HG03432 (cell line): ENCODE results near the gene GUCY1A1.
A peak's percentile ranks its signal among the peaks of the same experiment; 100 is the strongest.
"Not testable (repeated sequence)": the region's sequence is repeated elsewhere in the genome, so short reads cannot be mapped to it uniquely, and the experiment has no call there.

Source experiments
- ATAC-seq: cut with Tn5 transposase; IDR thresholded peaks from one replicate; pipeline ENCODE4 v1.9.1; 2021; ENCODE audit warnings: mild to moderate bottlenecking, moderate library complexity; ENCODE audit not compliant: unreplicated experiment

The GUCY1A1 gene

DNA sequence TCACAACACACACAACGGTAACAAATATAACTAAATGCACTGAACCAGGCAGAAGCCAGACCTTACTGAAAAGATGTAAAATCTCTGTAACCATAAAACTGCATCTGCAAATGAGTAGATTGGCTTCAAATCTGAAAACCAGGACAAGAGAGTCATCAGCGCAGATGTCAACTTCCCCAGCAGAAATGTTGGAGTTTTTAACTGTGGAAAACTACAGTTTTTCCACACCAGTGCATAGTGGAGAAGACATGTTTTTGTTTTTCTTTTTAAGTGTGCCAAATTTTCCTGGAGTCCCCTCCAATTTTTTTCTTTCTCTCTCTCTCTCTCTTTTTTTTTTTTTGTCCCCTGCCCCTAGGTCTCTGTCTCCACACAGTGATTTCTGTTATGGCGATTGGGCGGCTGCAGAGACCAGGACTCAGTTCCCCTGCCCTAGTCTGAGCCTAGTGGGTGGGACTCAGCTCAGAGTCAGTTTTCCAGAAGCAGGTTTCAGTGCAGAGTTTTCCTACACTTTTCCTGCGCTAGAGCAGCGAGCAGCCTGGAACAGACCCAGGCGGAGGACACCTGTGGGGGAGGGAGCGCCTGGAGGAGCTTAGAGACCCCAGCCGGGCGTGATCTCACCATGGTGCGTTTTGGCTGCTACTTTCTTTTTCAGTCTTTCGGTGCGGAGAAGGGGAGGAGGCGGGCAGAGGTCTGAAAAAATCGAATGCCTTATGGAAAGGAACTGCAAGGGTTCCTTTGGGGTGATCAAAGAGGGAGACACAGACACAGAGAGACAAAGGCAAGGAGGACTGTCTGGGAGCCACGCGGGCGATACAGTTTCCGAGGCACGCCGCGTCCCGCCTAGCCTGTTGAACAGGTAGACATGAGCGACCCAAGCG lies at the start of gene GUCY1A1:
Gene GUCY1A1, plus strand, starts transcription at position 505 of the 878 bp plus-strand sequence. CDS start 30,020 bp downstream, outside the sequence.
- peak; percentile 33 for ATAC-seq

DNA sequence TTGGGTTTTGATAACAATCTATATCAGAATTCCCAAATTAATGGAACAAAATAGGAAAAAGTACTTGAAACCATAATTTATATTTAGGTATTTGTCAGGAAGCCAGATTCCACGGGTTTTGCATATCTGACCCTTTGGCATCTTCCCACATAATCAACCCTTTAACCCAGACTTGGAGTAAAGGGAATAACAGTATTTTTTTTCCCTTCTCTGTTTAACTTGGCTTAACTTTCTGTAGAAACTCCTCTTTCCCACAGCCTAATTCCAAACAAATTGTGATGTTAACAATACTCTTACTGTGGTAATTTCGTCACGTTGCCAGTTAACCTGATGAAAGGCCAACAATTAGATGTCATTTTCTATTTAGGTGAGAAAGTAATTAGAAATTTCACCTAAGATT lies 49.4 kb upstream of the GUCY1A1 start:
- ATAC-seq, result no peak

- ATAC-seq, result no peak
These were observed 48.3 kb upstream of the GUCY1A1 start for GRCh38 chr4:155618183-155618838.

- no peak for ATAC-seq
These were observed 46.0 kb upstream of the GUCY1A1 start for GRCh38 chr4:155620637-155621036.

- peak; percentile 93 for ATAC-seq
These were observed 42.2 kb upstream of the GUCY1A1 start for GRCh38 chr4:155624478-155624877.

- ATAC-seq, result no peak
These were observed 40.1 kb upstream of the GUCY1A1 start for GRCh38 chr4:155626561-155626960.

DNA sequence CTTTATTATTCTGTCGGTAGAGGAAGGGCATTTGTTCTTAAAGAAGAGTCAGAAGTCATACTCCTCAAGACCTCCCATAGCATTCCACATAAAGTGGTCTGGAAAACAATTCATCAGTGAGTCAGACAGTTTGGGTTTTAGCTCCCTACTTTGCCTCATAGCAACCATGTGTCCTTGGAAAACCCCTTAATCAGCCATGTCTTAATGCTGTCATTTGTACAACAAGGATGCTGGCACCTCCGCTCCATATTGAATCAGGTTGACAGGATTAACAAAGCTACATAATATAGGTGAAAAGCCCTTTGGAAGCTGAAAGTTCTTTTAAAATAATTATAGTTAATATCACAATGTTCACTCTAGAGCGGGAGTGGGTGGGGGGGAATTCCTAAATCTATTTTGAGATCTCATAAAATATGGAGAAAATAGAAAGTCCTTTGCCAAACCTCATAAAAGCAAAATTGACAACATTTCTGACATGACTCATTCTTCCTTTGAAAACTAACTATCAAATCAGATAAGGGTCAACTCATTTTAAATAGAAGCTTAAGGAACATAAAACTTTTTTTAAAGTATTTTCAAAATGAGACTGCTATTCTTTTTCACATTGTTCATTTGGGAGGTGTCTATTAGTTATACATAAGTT lies 37.3 kb upstream of the GUCY1A1 start:
- ATAC-seq, result no peak

GRCh38 chr4:155629956-155630355 lies 36.7 kb upstream of the GUCY1A1 start:
- ATAC-seq, result no peak

DNA sequence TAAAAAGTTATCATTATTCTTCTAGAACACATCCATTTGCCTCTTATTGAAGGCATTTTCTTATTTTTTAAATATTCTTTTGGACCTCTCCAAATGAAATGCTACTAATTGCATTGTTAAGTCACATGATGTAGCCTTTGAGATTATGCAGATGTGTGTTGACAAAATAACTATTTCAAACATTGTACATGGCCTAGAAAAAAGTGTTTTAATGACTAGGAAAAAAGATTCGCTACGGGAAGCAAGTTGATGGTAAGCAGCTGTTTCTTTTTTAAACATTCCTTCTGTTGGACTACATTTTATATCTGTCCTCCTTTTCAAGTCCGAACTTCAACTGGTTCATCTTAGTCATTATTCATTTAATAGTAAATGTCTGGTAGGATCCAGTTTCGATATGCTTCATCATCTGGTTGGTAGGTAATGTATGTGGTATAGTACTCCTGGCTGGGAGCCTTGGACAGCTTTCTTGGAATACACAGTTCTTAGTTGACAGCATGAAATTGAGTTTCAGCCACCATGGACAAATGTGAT lies 34.3 kb upstream of the GUCY1A1 start:
- no peak for ATAC-seq

DNA sequence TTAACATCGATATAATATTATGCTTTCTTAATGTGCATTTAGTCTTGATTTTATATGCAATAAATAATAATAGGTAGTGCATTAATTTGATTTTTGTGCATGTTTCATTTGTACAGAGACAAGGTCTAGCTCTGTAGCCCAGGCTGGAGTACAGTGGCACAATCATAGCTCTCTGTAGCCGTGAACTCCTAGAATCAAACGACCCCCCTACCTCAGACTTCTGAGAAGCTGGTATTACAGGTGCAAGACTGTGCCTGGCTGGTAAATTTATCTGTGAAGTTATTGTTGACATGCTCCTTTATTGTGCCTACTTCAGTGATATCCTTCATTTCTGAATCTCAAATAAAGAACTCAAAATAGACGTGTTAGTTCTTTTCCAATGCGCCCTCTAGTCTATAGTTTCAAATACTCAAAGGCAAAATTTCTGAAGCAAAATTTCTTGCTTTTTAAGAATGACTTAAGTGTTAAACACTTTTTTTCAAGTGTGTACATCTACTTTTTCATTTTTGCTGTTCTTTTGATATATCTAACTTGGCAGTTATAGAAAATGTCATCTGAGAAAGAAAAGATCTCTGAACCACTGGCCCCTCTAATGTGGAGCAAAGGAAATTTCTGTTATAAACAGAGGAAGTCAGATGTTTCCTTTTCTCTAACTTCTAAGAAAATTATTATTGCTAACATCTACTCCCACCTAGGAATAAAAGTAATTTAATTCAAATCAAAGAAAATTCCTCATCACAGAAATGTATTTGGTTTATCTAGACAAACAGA lies 28.3 kb upstream of the GUCY1A1 start:
- no peak for ATAC-seq

DNA sequence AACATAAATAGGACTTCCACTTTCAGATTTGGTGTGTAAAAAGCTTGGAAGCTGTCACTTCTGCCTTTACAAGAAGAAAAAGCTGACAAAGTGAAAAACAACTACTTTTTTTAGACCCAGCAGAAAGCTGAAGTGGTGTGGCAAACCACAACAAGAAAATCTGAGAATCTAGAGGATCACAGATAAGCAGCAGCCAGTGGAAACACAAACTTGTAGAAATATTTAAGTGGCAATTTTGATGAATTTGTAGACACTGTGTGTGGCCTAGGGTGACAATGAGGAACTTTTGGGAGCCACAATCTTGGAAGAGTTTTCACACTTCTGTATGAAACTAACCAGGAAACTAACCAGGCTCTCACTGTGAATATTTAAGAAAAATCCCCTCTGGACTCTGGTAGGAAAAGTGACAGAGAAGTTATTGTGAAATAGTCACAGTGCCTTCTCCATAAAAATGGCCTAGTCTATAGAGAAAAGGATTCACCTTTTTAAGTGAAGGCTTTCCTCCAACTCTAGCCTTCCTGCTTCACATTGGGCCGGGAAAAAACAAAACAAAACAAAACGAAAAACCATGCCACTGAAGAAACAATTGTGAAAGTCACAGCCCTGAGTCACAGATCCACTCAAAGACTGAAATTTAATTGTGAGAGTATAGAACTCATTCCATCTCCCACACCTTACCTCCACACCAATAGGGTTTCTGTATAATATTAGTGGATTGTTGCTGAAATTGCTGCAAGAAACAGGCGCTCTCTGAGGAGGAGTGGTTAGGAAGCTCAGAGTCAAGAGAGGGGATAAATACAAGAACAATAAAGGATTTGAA lies 26.7 kb upstream of the GUCY1A1 start:
- peak; percentile 88 for ATAC-seq

- ATAC-seq, result no peak
These were observed 25.9 kb upstream of the GUCY1A1 start for GRCh38 chr4:155640751-155641150.

DNA sequence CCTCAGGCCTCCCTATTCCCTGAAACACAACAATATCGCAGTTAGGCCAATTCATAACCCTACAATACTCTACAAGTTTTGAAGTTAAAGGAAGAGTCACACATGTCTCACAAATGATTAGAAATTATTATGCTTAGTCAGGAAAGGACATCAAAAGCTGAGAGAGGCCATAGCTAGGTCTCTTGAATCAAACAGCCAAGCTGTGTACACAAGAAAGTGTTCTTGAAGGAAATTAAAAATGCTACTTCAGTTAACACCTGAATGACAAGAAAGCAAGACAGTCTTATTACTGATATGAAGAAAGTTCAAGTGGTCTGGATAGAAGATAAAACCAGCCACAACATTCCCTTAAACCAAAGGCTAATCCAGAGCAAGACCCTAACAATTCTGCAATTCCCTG lies 23.6 kb upstream of the GUCY1A1 start:
- no peak for ATAC-seq

GRCh38 chr4:155646001-155646400 lies 20.6 kb upstream of the GUCY1A1 start:
- ATAC-seq, result no peak

- ATAC-seq, result not testable (repeated sequence)
These were observed 15.9 kb upstream of the GUCY1A1 start for GRCh38 chr4:155650785-155651184.

- no peak for ATAC-seq
These were observed 13.6 kb upstream of the GUCY1A1 start for GRCh38 chr4:155653052-155653451.

- ATAC-seq, result no peak
These were observed 10.6 kb upstream of the GUCY1A1 start for GRCh38 chr4:155656025-155656424.

DNA sequence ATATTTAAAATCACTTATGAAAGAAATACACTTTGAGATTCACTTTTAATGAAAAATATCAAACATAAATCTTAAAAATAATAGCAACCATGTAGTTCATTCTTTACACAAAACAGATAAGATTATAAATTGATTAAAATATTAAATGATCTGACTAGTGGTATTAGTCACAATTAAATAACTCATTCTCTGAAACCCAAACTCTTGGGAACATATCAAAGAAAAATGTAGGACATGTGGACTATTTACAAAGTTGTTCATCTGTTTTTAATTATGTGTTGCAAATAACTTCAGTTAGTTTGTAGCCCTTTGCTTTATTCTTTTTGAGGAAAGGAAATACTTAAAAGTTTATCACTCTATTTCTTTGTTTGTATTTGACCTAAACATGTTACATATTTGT lies 9.5 kb upstream of the GUCY1A1 start:
- no peak for ATAC-seq

DNA sequence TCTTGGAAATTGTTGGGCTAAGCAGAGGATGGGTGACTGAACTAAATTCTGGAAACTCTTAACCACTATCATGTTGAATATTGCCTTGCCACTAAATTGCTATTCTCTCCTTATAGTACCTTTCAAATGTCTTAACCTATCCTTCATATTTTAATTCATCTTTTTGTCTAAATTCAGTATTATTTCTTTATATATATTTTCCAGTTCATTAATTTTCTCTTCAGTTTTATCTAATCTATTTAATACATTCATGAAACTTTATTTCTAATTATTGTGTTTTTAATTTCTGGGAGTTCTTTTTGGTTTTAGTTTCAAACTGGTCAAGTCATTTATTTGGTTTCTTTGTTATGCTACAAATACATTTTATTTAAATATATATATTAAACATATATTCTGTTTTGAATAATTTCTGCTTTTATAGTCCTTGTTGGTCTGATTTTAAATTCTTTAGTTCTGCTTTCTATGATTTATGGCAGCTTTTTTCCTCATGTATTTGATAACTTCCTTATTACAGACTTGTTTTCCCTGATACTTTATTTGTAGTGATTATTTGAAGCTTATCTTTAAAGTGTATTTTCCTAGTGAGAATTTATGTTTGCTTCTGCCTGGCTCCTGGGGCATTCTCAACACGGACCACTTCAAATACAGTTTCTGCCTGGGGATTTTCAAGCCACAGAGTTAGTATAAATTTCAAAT lies 8.5 kb upstream of the GUCY1A1 start:
- no peak for ATAC-seq
